Retinal pigment epithelial cell (primary cell): ENCODE results near the gene MTCP1.

Source experiments
- DNase-seq: peaks from one replicate; pipeline ENCODE4 v3.0.0-alpha.2; 2010; ENCODE audit warnings: low read depth
- H3K4me3 ChIP-seq: 2 replicates; pipeline ENCODE4 v1.5.1; 2011; ENCODE audit warnings: mild to moderate bottlenecking, low read length, control low read depth, moderate library complexity
- CTCF ChIP-seq: conservative IDR thresholded peaks from 2 replicates; pipeline ENCODE4 v1.5.1; 2011; ENCODE audit warnings: low read depth, low read length, control low read depth, inconsistent platforms

The MTCP1 gene

DNA sequence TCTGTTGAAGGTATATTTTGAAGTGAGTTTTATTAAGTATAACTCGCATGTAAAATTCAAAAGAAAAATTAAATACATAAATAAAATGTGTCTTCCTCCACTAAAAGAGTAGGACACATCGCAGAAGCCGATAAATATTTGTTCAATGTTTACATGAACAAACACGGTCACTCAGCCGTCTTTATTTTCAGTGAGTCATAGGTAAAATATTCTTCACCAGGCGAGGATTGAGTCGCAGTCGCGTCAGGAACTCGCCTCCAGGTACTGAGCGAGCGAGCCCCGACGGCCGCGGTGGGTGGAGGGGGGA lies 44.6 kb downstream of the MTCP1 start:
- peak overlapping the region; percentile 55 for H3K4me3 ChIP-seq
- no peak for TF ChIP-seq CTCF
- no peak for DNase-seq

DNA sequence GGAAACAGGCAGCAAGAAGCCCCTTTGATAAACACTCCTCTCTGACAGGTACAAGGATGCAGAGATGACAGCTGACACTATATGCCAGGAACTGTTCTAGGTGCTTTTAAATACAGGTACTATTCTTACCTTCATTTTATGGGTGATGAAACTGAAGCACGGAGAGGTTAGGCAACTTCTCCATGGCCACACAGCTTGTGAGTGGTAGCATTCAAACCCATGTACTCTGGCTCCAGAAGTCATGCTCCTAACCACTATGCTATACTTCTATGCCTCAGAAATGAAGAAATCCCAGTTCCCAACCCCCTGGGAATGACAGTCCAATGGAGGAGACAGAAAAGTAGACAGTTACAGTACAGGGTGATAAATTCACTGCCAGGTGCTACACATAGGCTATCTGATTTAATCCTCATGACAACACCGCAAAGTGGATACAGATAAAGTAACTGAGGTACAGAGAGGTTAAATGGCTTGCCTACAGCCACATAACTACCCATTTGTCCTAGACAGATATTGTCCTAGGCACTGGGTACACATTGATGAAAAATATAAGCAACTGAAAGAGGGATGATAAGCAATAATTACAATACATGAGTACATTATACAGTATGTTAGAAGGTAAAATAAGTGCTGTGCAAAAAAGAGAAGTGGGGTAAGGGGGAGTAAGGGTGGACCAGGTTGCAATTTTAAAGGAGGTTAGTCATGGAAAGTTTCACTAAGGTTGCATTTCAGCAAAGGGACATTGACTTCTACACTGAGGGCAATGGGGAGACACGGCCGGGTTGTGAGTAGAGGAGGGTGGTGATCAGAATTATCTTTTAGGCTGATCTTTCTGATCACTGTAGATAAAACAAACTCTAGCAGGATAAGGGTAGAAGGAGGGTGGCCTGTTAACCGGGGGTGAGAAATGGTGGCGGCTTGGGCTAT lies 46.8 kb downstream of the MTCP1 start:
- no peak for TF ChIP-seq CTCF
- DNase-seq, result no peak
- H3K4me3 ChIP-seq, result no peak overlapping the region

- DNase-seq, result no peak
- H3K4me3 ChIP-seq, result no peak within 1 kb of the TSS
- TF ChIP-seq CTCF, result no peak
Measured at GRCh38 chrX:155022585-155022984, 48.4 kb downstream of the MTCP1 start, which contains the start of gene F8. Gene F8, minus strand, starts transcription at chrX:155022723. Its CDS starts 171 bp downstream, at chrX:155022552.

DNA sequence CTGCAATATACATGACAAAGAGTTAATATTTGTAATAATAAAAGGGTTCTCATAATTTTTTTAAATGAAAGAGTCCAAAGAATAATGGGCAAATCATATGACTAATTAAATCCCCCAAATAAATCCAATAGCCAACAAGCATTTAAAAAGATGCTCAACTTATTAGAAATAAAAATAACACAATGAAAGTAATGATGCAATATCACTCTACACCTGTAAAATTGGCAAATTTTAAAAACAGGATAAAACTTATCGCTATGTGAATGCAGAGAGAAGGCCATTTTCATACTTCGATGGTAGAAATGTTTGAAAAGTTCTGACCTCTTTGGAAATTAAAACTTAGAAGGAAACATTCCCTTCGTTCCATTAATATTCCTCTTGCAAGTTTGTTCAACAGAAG lies 50.3 kb downstream of the MTCP1 start:
- H3K4me3 ChIP-seq, result no peak overlapping the region
- no peak for DNase-seq
- TF ChIP-seq CTCF, result no peak
